Activated T-helper 1 cell treated with anti-CD3 and anti-CD28 coated beads, Interleukin-12 subunit alpha, Interleukin-12 subunit beta, Interleukin-2, Interleukin-4 antibody, amounts not matched to agents 30 ng/mL and 10 ng/mL and 1 ng/mL, durations not matched to agents 14 hours and 24 hours and 36 hours (primary cell): ENCODE results near the gene FLAD1. TPM values are rescaled to one million over a fixed set of nuclear protein-coding genes. Genes with fewer than 3 reads are reported as not detected.

Source experiments
- DNase-seq: peaks from one replicate; pipeline ENCODE4 v3.0.0; 2021; ENCODE audit warnings: low spot score
- H3K27ac Mint-ChIP-seq: one replicate; pipeline ENCODE4 v1.8.0; 2021; ENCODE audit warnings: mild to moderate bottlenecking, mixed read lengths
- H3K27me3 Mint-ChIP-seq: one replicate; pipeline ENCODE4 v1.8.0; 2022; ENCODE audit warnings: mild to moderate bottlenecking, moderate library complexity, mixed read lengths; ENCODE audit not compliant: insufficient read depth
- H3K36me3 Mint-ChIP-seq: one replicate; pipeline ENCODE4 v1.8.0; 2021; ENCODE audit warnings: low read depth, mixed read lengths
- H3K4me1 Mint-ChIP-seq: one replicate; pipeline ENCODE4 v1.8.0; 2021; ENCODE audit warnings: low read depth, mixed read lengths
- H3K4me3 Mint-ChIP-seq: one replicate; pipeline ENCODE4 v1.8.0; 2021; ENCODE audit warnings: mild to moderate bottlenecking, moderate library complexity, mixed read lengths
- H3K9me3 Mint-ChIP-seq: one replicate; pipeline ENCODE4 v1.8.0; 2021; ENCODE audit warnings: mixed read lengths
- intact Hi-C: fragments of 100-400 bp; cut with micrococcal nuclease; formaldehyde crosslinking; loops from one replicate; pipeline ENCODE4 v1.15.1; 2024
- total RNA-seq: library from RNA; stranded (reverse); gene quantifications from 2 replicates; pipeline ENCODE4 v1.2.3, GENCODE V29; 2022

The FLAD1 gene
- total RNA-seq, 1 donor from 2014 or later: 74.3 TPM

DNA sequence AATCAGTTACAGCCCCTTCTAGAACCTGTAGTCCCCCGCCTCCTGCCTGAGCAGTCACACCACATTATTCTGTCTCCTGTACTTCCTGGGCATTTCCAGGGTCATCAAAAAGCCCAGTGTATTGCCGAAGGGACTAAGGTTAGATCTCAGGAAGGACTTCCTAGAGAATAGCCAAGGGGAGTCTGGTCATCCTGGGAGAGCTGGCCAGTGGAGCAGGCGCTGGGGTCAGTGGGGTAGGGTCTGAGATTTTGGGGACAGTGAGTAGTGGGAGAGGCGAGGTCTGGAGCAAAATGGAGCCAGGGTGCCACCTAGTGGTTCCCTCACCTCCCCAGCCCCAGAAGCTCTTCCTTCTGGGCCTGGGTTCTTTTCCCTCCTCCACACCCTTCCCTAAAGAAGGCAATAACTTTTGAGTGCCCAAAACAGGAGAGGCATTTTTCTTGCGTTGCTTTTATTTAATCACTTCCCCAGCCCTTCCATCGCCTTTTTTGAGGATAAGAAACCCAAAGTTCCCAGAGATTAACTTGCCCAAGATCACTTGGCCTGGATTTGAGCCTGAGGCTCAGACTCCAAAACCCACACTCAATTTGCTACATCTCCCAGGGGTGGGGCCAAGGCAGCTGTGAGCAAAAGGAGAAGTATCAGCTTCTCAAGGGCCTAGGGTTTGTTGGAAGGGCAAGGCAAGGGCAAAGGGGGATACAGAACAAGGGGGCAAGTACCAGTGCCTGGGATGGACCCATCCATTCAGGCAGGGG is 39.3 kb upstream of the FLAD1 start:
- Mint-ChIP-seq H3K27ac (peak overlapping the region; percentile 93), H3K4me3 (peak overlapping the region; percentile 0), H3K4me1 (peaks cover 62% of the 10 kb centered on the region), H3K9me3 (no peaks in the 10 kb centered on the region), H3K36me3 (peaks cover 18% of the 10 kb centered on the region), H3K27me3 (no peaks in the 10 kb centered on the region)
- intact Hi-C loops: no loop called here
- DNase-seq: peak; percentile 29

DNA sequence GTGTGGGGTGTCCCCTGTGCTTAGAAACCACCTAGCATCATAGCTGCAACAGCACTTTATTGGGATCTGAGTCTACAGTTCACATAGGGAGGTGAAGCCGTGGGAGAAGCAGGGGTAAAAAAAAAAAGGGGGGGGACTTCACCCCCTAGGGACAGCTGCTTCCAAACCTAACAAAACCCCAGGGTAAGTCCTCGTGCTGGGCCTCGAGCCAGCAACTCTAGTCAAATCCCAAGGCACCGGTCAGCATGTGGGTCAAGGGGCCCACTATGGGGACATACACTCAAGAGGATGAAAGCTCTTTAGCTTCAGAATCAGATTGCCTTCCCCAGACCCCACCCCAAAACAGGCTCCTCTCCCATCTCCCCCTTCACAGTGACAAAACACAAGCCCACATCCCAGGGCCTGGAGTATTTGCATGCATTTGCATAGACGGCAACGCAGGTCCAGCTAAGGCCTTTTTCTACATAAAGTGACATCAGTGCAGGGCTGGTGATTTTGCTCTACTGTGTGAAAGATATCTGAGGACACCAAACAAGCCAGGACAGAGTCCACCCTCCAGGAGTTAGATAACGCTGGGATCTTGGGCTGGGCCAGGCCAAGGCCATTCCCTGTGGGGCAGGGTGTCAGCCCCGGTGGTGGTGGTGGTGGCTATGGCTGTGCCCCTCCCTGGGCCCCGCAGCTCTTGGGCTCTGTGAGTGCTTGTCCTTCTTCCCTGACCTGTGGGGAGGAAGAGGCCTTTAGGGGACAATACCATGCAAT is 38.6 kb upstream of the FLAD1 start:
- intact Hi-C loops: no loop called here
- H3K27me3 Mint-ChIP-seq: no peaks in the 10 kb centered on the region
- DNase-seq: no peak
- H3K4me1 Mint-ChIP-seq: peaks cover 57% of the 10 kb centered on the region
- H3K4me3 Mint-ChIP-seq: no peak overlapping the region
- peak overlapping the region; percentile 93 for H3K27ac Mint-ChIP-seq
- H3K9me3 Mint-ChIP-seq: no peaks in the 10 kb centered on the region
- peaks cover 18% of the 10 kb centered on the region for H3K36me3 Mint-ChIP-seq

DNA sequence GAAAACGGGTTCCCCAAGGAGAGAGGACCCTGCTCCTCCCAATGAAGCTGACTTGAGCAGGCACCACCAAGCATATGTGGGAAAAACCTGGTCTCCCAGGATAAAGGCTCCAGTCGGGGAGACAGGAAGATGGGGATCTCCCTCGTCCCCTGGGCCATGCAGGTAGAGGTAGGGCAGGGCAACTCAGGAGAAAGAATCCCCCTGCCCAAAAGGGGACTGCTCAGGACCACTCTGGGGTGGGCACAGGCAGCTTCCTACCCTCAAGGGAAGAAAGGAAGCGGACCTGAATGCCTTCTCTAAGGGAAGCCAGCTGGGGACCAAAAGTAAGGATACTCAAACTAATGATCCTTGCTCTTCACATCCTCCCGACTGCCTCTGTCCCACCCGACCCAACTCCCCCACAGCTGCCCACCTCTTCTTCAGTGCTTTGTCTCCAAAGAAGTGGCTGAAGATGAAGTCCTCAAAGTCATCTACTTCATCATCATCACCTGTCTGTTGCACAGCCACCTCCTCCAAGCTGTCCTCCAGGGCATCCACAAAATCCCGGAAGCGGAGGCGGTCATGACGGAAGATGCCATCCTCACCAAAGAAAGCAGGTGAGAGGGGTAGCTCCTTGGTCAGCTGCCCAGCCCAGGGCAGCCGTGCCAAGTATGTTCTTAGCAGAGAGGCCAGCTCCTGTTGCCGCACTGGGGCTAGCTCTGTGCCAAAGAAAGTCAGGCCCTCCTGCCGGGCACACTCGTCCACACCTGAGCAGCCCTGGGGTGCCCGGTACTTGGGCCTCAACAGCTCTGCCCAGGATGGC is 37.8 kb upstream of the FLAD1 start:
- intact Hi-C loops: no loop called here
- H3K4me3 Mint-ChIP-seq: no peak overlapping the region
- H3K27ac Mint-ChIP-seq: no peak overlapping the region
- no peaks in the 10 kb centered on the region for H3K27me3 Mint-ChIP-seq
- H3K4me1 Mint-ChIP-seq: peaks cover 52% of the 10 kb centered on the region
- no peaks in the 10 kb centered on the region for H3K9me3 Mint-ChIP-seq
- DNase-seq: no peak
- peaks cover 19% of the 10 kb centered on the region for H3K36me3 Mint-ChIP-seq

DNA sequence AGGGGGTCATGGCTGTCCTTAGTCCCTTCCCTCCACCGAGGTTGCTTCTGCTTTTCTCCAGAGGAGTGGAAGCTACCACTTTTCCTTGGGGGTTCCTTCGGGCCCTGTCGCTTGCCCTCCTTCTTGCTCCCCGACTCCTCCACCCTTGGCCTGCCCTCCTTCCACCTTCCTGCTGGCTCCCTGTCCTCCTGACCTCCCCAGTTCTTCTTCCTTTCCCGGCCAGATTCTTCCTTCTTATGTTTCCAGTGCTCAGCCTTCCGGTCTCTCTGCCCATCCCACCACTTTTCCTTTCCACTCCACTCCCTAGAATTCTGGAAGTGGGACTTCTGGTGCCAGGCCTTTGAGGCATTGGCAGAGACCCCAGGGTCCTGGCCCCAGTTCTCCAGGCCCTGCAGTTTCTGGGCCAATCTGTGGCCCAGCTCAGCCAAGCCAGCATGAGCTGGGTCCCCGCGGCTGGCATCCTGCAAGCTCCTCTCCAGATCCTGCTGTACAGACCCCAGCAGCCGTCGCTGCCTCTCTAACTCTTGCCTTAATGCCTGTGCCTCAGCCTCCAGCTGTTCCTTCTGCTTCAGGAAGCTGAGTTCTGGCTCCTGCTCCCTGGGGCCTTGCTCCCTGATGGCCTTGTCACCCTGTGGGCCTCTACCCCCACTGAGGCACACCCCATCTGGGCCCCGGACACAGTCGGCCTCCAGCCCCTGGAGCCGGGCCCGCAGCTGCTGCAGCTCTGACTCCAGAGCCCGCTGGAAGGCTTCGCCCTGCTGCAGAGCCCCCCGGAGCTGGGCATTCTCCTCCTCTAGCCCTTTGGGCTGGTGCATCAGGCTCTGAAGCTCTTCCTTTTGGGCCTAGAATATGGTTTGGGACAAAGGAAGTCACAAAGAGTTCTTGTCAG is 36.9 kb upstream of the FLAD1 start:
- Mint-ChIP-seq H3K27me3 (no peaks in the 10 kb centered on the region), H3K4me1 (peaks cover 52% of the 10 kb centered on the region), H3K4me3 (no peak overlapping the region), H3K27ac (peak overlapping the region; percentile 60), H3K9me3 (no peaks in the 10 kb centered on the region), H3K36me3 (peaks cover 23% of the 10 kb centered on the region)
- DNase-seq: no peak
- intact Hi-C loops: no loop called here

DNA sequence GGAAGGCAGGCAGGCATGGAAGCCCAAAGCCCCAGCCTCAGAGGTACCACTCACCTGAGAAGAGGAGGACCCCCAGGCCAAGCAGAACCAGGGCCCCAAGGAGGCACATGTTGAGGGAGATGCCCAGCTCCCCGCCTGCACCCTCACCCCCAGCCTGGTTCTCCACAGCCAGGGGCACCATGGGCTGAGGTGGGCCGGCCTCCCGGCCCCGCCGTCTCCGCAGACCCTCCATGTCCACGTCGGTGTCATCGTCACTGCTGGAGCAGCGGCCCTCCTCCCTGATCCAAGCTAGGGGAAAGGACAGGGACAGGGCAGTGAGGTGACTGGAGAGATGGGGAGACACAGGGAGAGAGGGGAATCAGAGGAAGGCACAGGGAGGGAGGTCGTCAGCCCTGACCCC is 35.1 kb upstream of the FLAD1 start:
- no peaks in the 10 kb centered on the region for H3K9me3 Mint-ChIP-seq
- no peaks in the 10 kb centered on the region for H3K27me3 Mint-ChIP-seq
- H3K27ac Mint-ChIP-seq: no peak overlapping the region
- DNase-seq: no peak
- peaks cover 47% of the 10 kb centered on the region for H3K4me1 Mint-ChIP-seq
- no peak overlapping the region for H3K4me3 Mint-ChIP-seq
- intact Hi-C loops: no loop called here
- H3K36me3 Mint-ChIP-seq: peaks cover 23% of the 10 kb centered on the region

DNA sequence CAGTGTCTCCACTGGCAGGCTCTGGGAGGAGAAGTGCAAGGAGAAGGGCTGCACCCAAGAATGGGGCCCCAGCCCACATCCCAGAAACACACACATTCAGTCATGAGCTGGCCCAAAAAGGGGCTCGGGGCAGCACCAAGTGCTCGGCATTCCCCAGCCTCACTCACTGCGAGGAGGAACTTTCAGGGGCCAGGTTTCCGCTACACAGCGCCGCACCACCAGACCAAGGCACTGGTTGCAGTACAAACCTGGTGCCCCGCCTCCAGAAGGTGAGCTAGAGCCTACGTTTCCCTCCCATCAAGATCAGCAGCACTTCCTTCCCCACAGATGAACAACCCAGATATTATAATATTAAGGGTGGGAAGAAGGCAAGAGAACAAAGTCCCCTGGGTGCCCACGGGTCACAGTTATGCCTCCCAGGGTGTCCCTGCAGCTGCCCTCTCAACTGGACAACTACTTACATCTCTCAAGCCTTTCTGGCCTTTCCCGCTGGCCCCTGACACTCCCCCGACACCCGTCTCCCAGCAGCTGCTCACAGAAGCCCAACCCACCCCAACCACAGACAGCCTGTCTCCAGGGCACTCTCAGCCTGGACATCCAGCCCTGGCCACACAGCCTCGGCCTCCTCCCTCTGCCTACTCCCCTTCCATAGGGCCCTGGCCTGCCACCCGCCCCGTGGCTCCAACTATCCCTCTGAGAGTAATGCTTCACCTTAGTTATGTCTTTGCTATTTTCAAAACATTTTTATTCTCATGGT is 31.1 kb upstream of the FLAD1 start:
- intact Hi-C loops: no loop called here
- Mint-ChIP-seq H3K9me3 (no peaks in the 10 kb centered on the region), H3K4me3 (peak overlapping the region; percentile 79), H3K36me3 (peaks cover 19% of the 10 kb centered on the region), H3K27me3 (peaks cover 2% of the 10 kb centered on the region), H3K27ac (peak overlapping the region; percentile 88), H3K4me1 (peaks cover 67% of the 10 kb centered on the region)
- DNase-seq: peak; percentile 47

DNA sequence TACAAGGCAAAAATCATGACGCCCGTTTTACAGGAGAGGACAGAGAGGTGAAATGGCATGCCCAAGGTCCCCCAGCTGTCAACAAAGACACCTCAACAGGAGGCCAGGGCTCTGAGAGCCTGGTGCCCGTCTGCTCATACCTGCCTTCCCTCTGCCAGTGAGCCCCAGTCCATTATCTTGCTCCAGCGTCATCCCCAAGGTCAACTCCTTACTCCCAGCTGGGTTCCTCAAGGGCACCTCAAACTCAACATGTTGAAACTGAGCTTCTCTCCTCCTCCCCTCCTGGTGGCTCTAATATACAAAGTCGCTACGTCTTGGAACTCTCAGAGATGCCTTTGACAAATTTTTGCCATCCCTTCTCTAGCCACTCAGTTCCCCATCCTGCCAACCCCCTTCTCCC is 30.5 kb upstream of the FLAD1 start:
- intact Hi-C loops: no loop called here
- Mint-ChIP-seq H3K9me3 (no peaks in the 10 kb centered on the region), H3K27me3 (peaks cover 2% of the 10 kb centered on the region), H3K4me1 (peaks cover 67% of the 10 kb centered on the region), H3K27ac (peak overlapping the region; percentile 88), H3K4me3 (peak overlapping the region; percentile 79), H3K36me3 (peaks cover 18% of the 10 kb centered on the region)
- no peak for DNase-seq

DNA sequence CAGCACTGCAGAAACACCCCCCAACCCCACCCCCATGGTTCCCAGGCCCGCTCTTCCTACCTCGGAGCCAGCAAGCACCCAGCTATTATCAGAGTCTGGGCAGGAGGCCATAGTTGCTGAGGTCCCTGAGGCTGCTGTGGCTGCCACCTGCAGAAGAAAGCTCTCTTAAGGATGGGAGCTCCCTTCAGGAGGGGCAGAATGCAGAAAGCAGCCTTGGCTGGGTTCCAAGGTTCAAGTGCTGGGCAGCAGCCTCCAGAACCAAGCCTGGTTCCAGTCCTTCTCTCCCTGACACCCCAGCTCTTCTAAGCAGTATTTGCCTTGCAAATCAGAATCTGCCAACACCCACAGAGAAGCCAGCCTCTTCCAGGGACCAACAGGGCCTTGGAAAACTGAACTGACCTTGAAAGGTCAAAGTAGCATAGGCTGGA is 29.5 kb upstream of the FLAD1 start:
- H3K27ac Mint-ChIP-seq: peak overlapping the region; percentile 100
- intact Hi-C loops: loop anchor here (2.0 kb wide), 1 partner anchor 395 kb away; the partner anchor contains the start of gene UBE2Q1
- H3K9me3 Mint-ChIP-seq: no peaks in the 10 kb centered on the region
- DNase-seq: no peak
- H3K4me1 Mint-ChIP-seq: peaks cover 68% of the 10 kb centered on the region
- peak overlapping the region; percentile 94 for H3K4me3 Mint-ChIP-seq
- H3K36me3 Mint-ChIP-seq: peaks cover 16% of the 10 kb centered on the region
- H3K27me3 Mint-ChIP-seq: peaks cover 2% of the 10 kb centered on the region

DNA sequence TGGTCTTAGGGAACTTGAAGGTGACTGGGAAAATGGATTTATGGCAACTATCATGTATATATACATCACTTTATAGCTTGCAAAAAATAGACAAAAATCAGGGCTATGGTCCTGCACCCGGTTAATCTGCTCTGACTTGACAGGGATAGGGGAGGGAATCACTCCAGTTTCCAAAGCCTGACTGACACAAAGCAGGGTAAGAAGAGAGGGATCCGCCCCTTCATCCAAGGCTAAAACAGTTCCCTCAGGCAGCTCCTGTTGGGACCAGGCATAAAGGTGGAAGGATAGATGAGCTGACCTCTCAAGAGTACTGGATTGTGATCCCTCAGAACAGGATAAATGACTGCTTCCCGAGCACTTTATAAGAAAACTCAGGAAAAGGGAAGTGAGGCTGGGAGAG is 28.6 kb upstream of the FLAD1 start:
- DNase-seq: no peak
- Mint-ChIP-seq H3K4me1 (peaks cover 65% of the 10 kb centered on the region), H3K36me3 (peaks cover 15% of the 10 kb centered on the region), H3K27ac (peak overlapping the region; percentile 100), H3K9me3 (no peaks in the 10 kb centered on the region), H3K27me3 (peaks cover 2% of the 10 kb centered on the region), H3K4me3 (peak overlapping the region; percentile 94)
- intact Hi-C loops: loop anchor here (2.0 kb wide), 1 partner anchor 396 kb away; the partner anchor contains the start of gene UBE2Q1

DNA sequence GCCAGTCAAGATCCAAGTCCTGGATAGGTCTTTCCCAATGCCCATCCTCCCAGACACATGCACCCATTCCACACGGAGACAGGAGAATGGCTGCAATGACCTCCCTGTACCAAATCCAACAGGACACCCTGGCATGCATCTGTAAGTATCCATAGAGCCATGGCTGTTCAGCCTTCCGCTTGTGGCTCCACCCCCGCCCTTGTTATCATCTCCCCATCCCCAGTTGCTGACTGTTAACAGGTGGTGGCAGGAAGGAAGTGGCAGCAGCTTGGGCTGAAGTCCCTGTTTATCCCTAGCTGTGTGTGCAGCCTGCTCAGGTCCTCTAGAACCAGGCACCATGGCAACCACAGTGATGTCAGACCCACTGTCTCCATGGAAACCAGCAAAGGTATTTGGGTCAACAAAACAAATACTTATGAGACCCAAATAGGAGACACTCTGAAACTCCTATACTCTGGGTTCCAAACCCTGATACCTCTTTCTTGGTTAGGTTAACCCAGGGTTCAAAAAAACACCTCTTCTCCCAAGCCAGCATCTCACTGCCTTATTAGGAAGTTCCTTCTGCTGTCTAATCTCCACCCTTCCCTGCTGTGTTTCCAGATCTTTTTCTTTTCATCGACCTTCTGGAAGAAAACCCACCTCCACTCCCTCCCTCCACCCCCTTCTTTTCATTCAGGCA is 28.0 kb upstream of the FLAD1 start:
- Mint-ChIP-seq H3K27ac (peak overlapping the region; percentile 100), H3K4me3 (peak overlapping the region; percentile 94), H3K9me3 (no peaks in the 10 kb centered on the region), H3K27me3 (peaks cover 2% of the 10 kb centered on the region), H3K4me1 (peaks cover 65% of the 10 kb centered on the region), H3K36me3 (peaks cover 18% of the 10 kb centered on the region)
- intact Hi-C loops: loop anchor here (1.0 to 5.0 kb wide), 5 partner anchors 18 to 396 kb away; partner anchors contain the start of genes ADAR, CKS1B and UBE2Q1
- peak; percentile 90 for DNase-seq
